Measurements from ENCODE around the gene SLC35E2B.
"Not testable (repeated sequence)": the region's sequence is repeated elsewhere in the genome, so short reads cannot be mapped to it uniquely, and the experiment has no call there.

The SLC35E2B gene
- total RNA-seq, result 29.4 to 132 reads per million in 2 experiments

DNA sequence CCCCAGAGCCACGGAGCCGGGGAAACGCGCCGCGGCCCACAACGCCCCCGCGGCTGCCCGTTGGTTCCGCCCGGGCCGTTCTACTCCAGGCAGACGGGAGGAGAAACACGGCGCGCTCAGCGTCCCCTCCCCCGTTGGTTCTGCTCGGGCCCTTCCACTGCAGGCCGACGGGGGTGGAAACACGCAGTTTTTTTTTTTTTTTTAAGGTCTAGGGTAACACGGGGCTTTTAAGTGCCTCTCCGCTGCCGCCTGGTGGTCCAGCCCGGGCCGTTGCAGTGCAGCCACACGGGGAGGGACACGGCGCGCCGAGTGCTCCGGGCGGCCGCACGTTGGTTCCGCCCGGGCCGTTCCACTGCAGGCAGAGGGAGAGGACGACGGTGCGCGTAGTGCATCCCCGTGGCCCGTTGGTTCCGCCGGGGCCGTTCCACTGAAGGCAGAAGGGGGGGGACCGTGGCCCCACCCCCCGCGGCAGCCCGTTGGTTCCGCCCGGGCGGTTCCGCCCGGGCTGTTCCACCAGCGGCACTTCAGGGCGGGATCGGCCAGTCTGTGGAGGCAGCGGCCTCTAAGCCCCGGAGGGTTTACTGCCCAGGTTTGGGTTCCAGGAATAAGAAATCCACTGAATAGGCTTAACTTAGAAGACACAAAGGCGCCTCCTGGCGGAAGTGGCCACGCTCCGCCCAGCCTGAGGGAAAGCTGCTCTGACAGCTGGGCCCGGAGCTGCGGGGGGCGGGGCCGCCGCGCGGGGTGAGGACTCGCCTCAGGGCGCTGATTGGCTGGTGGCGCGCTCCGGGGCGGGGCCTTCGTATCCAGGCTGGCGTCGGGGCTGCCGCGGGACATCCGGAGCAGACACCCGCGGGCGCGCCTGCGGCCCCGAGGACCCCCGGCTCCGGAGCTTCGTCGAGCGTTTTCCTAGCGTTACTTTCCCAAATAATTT, at the start of gene SLC35E2B:
Gene SLC35E2B (minus strand): TSS at position 82 of the 934 bp plus-strand sequence. CDS start 16,096 bp downstream, outside the sequence.
- DNase-seq (ENCODE audit: low read depth), result peak; percentile 98

DNA sequence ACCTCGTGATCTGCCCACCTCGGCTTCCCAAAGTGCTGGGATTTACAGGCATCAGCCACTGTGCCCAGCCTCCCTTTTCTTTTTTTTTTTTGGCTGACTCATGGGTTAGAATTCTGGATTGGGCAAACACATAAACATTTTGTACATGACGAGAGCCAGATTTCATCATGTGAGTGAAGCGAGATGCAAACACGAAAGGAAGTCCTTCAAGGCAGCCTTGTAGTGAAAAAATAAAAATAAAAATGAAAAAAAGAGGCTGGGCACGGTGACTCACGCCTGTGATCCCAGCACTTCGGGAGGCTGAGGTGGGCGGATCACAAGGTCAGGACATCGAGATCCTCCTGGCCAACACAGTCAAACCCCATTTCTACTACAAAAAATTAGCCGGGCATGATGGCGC, 48.4 kb upstream of the SLC35E2B start:
- DNase-seq (ENCODE audit: low read depth), result not testable (repeated sequence)

DNA sequence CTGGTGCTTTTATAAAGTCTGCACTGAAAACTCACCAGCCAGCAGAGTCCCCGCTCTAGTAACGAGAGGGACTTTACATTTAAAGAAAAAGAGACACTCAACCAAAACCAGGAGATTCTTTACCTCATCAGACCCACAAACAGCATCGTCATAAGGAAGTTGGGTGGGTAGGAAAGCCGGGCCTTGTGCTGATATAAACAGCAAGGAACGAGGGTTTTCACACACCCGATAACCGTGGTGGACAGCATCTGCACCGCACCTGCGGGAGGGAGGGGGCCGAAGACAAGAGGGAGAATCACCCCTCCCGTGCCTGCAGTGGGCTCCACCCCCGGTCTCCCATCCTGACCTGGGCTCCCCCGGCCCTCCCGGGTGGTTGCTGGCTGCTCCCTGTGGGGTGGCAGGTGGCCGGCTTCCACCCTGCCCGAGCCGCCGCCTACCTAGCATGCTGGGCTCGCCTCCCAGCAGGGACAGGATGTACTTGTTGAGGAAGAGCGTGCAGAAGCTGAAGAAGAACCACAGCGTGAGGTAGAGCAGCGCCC, 46.3 kb upstream of the SLC35E2B start:
- DNase-seq (ENCODE audit: low read depth), result not testable (repeated sequence)

DNA sequence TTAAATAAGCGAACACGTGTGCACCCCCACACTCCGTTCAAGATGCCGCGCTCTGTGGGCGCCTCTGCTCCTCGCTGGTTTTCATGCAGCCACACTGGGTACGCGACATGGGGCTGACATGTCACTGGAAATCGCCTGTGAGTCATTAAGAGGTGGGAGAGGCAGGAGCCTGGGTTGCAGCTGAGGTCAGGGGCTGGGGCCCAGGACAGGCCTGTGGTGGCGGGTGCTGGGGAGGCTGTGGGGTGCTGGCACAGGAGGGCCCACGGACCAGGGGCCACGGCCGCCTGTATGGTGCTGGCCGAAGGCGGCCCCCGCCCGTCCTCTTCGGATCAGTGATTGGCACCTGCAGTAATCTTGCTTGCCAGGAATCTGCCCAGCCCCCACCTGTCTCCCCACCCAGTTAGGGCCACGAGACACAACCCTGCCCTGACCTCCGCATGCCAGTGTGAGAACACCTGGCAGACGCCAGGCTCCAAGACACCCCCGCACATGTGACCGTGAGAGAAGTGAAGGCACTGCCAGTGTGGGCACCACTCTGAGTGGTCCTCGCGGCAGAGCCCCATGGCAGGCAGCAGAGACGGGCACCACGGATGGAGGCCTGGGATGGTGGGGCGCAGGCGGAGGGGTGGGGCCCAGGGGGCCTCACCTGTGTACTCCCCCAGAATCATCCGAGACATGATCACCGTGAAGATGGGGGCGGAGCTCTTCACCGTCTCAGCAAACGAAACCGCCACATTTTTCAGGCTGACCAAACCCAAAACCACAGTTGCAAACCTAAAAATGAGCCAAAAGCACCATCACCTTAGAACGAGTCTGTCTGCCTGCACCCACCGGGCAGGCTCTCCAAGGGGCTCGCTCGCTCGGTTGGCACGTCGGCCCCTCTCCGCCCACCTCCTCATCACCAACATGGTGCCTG, 45.3 kb upstream of the SLC35E2B start:
- DNase-seq (ENCODE audit: low read depth), result not testable (repeated sequence)

DNA sequence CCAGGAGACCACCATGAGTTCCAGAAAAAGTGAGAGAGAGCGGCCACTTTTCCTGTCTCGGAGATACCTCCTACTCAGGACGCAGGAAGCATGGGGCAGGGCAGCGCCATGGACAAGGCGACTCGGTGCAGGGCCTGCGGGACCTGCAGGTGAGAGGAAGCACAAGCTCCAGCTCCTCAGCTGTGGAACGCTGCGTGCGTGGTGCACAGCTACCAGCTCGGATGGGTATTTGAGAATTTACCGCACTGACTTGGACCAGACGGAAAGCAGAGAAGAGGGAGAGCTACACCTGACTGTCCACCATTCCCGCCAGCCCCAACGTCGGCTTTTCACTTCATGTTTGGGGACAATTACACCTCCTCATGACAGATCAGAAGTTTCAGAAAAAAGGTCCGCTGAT, 39.8 kb upstream of the SLC35E2B start:
- DNase-seq (ENCODE audit: low read depth), result no peak

DNA sequence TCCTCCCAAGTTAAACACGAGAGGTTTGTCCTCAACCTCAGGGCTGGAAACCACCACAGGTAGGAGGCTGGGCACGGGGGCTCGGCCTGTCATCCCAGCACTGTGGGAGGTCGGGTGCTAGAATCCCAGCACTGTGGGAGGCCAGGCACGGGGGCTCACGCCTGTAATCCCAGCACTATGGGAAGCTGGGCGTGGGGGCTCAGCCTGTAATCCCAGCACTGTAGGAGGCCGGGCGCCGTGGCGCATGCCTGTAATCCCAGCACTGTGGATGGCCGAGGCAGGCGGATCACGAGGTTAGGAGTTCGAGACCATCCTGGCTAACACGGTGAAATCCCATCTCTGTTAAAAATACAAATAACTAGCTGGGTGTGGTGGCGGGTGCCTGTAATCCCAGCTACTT, 38.3 kb upstream of the SLC35E2B start:
- no peak for DNase-seq (ENCODE audit: low read depth)

DNA sequence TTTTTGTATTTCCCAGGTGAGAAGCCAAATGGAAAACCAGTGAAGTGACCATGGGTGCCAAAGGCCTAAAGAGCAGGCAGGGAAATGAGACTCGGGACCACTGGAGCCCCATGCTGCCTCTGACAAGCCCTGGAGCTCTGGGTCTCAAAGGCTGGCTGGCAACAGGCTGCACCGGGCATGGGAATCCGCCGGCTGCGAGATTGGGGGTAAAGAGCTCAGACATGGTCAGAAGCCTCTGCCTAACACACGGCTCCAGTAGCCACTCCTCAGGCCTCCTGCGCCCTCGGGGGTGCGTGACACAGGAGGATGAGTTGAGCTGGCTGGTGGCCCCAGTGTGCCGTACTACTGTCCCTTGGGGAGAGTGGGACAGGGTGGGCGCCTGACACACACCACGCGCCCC, 37.6 kb upstream of the SLC35E2B start:
- DNase-seq (ENCODE audit: low read depth), result not testable (repeated sequence)

DNA sequence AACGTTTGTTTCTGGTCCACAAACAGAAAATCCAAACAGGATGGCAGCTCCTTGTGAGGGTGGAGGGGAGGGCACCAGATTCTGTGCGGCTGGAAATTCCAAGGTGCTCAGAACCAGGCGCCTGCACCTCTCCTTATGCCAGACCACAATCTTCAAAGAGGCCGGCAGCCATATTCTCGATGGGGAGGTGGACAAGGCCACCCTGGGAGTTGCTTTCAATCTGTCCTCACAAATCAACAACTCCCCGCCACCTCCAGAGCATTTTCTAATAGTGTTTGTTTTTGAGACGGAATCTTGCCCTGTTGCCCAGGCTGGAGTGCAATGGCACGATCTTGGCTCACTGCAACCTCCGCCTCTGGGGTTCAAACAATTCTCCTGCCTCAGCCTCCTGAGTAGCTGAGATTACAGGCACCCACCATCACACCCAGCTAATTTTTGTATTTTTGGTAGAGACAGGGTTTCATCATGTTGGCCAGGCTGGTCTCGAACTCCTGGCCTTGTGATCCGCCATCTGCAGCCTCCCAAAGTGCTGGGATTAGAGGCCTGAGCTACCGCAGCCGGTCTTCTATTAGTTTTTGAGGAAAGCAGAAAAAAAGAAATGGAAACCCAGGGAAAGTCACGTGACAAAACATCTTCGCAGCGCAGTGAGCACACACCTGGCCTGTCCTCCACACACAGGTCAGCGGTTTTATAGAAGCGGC, 36.7 kb upstream of the SLC35E2B start:
- DNase-seq (ENCODE audit: low read depth), result not testable (repeated sequence)

DNA sequence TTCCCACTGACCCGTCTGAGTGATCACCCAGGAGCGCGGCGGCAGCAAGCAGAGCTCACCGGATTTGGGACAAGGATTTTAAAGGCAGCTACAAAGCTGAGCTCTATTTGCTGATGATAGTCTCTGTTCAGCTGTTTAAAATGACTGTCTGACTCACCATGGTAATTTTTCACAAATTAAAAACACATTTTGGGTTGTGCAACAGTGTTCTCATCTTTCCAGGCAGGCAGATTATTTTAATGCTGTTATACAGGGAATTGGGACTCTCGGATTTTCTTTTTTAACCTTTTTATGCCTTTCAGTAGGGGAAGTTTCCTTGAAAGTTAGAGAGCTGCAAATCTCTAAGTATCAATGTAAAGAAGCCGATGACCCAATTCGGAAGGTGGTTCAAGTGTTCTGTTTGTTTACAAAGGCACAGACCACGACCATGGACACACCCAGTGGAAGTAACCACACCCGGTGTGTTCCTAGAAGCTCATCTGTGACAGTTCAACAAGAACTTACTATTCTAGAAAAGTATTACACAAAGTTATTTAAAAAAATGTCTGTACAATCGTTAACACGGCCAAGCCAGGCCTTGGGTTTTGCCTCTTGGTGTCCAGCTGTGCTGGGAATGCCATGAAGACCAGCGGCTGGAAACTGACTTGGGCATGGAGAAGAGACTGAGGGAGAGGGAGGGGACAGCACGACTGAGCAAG, 35.9 kb upstream of the SLC35E2B start:
- not testable (repeated sequence) for DNase-seq (ENCODE audit: low read depth)

DNA sequence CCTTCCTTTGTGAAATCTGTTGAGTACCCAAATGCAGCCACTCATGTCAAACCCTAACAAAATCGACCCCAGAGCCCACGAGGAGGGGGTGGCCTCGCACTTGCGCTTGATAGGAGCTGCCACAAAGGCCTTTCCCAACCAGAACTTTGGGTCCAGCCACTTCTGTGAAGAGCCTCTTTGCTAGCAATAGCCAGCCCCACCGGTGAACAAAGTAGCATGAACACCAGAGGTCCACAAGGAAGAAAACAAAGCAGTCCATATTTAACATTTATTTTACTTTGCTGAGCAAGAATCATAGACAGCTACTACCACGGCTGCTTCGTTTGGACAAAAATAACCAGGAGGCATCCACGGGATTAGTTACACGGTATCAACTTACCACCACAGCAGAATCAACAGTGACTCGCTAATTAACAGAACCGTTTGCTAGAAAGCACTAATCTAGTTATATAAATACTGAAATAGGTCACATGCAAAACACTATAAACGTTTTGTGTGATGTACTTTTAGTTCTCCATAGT, 34.6 kb upstream of the SLC35E2B start:
- DNase-seq (ENCODE audit: low read depth), result not testable (repeated sequence)

DNA sequence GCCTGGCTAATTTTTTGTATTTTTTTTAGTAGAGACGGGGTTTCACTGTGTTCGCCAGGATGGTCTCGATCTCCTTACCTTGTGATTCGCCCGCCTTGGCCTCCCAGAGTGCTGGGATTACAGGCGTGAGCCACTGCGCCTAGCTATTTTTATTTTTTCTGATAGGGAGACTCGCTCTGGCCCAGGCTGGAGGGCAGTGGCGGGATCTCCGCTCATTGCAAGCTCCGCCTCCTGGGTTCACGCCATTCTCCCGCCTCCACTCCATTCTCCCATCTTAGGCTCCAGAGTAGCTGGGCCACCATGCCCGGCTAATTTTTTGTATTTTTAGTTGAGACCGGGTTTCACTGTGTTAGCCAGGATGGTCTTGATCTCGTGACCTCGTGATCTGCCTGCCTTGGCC, 33.5 kb upstream of the SLC35E2B start:
- DNase-seq (ENCODE audit: low read depth), result not testable (repeated sequence)

DNA sequence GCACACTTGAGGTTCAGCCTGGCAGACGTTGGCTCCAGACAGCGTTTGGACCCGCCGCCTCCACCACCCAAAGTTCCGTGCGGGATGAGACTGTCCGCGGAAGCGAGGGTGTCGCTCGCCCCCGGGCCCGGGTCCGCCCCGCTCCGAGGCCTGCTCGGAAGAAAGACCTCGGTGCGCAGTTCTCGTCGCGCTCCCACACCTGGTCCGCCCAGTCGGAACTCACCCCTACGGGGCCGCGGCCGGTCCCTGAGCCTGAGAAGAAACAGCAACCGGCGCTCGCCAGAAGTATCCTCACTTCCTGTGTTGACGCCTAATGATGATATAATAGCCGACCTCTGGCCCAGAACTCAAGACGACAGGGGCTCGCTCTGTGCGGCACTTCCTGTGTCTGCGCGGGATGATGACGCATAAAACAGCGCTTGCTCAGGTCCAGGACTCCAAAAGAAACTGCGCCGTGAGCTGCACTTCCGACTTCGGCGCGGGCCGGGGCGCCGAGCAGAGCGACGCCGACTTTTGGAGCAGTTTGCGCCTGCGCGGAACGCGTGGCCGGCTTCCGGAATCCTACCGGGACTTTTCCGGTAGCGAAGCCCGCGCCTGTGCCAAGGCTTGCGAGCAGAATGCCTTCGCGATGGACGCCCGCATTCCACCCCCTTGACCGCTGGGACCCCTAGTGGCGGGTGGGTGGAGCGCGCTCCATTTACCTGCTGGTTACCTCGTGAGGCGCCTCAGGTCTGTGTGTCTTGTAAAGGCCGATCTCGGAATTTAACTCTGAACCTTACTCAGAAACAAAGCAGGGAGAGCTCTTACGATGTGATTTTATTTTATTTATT, 31.7 kb upstream of the SLC35E2B start, which contains the start of gene CDK11A:
Gene CDK11A (minus strand): TSS at position 323 of the 830 bp plus-strand sequence. CDS start 1,539 bp downstream, outside the sequence.
- DNase-seq (ENCODE audit: low read depth), result peak; percentile 100

DNA sequence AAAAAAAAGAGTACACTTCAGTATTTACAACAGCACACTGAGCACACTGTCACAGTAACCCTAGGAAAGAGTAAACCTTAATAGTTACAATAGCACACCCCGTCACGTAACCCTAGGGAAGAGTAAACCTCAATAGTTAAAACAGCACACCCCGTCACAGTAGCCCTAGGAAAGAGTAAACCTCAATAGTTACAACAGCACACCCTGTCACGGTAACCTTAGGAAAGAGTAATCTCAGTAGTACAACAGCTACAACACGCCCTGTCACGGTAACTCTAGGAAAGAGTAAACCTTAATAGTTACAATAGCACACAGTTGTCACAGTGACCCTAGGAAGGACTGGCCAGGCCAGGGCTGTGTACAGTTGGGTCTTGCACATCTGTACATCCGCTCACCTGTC, 28.6 kb upstream of the SLC35E2B start:
- DNase-seq (ENCODE audit: low read depth), result no peak

DNA sequence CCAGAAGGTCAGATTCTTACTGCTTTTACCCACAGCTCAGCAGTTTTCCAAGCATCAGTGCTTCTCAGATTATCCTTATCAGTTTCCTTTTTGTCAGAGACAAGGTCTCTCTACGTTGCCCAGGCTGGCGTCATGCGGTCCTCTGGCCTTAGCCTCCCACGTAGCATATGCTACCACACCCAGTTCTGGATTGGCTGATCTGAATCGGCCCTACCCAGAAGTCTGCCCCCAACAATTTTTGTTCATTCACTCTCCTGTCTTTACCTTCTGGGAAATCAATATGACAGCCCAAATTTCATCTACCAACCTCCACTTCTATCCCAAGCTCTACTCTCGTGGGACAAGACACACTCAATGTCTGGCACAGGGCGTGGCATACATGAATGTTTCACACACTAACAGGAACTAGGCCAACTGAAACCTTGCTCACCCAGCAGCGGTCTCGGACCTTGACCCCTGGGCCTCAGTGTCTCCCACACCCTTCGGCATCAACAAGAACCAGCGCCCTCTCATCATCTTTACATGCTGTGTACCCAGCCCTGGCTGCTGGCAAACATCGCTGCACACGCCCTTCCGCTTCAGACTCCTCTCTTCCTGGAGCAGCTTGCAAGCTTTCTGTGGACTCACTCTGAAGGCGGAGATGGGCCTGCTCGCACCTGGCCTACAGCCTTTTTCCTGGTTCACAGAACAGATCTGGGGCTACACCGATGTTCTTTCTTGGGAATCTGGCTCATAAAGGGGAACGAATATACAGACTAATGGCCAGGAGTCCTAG, 22.7 kb upstream of the SLC35E2B start:
- DNase-seq (ENCODE audit: low read depth), result not testable (repeated sequence)

DNA sequence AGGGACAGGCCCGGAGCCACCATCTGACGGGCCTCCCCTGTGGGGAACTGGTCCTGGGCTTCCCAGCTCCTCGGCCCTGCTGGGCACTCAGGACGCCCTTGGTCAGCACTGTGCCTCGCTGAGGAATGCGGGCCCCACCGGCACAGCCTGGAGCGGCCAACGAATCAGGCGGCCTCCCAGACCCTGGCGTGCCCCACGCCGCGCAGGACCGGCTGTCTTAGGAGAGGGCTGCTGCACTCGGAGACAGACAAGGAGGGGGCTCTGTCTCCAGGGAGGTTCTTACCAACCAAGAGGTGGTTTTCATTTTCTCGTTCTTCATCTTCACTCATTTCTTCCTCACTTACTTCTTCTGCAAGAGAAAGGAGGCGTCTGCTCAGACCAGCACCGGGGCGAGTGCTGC, 15.3 kb upstream of the SLC35E2B start:
- not testable (repeated sequence) for DNase-seq (ENCODE audit: low read depth)

DNA sequence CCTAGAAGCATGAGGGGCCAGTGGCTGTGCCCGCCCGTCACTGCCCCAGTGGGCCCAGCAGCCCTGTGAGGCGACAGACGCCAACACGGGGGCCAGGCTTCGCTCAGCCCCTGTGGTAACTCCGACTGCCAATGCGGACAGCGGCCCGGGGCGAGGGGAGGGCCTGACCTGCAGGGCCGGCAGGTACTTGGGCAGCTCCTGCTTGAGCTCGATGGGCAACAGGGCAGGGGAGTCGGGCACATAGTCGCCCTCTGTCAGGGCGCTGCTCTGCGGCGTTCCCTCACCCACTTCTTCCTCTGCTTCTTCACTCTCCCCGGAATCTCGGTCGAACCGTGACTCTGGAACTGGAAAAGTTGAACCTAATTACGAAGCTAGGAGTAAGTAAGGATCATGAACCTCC, 14.6 kb upstream of the SLC35E2B start:
- DNase-seq (ENCODE audit: low read depth), result not testable (repeated sequence)

DNA sequence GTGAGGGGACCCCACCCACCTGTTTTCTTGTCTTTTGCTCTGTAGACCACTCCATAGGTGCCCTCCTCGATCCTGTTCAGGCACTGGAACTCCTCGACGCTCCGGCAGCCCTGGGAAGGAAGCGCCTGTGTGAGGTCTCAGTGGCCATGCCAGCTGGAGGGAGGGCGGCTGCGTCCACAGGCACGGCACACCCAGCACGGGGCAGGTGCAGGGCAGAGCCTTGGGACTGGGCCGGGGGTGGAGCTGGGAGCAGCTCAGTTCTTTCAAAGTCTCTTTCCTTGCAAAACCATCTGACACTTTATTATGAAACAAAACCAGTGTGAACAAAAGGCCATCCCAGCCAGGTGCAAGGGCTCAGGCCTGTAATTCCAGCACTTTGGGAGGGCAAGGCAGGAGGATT, 13.0 kb upstream of the SLC35E2B start:
- not testable (repeated sequence) for DNase-seq (ENCODE audit: low read depth)

DNA sequence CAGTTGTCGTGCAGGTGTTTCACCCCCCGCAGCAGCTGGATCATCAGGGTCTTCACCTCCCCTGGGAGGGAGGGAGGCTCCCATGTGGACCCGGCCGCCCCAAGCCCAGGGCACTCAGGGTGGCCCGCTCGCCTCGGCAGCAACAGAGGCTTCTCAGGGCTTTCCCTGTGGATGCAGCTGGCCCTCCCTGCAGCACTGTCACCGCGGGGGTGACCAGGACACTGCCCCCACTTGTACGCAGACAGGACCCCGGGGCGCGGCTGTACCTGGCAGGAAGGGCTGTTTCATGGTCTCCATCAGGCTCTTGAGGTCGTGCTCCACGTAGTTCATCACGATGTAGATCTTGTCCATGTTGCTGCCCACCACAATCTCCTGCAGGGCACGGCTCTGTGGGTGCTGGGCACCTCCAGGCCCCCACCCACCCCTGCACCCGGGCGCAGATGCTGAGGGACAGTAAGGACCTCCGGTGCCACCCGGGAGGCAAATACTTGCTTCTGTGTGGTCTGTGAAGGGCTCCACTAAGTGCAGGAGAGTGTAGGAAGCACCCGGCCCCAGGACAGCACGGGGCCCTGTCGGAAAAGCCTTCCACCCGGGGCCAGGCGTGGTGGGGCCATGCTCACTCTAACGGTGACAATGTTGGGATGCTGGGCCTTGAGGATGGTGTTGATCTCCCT, 11.8 kb upstream of the SLC35E2B start:
- DNase-seq (ENCODE audit: low read depth), result not testable (repeated sequence)

All from T follicular helper cell (primary cell).